T-helper 2 cell treated with Interferon-gamma antibody and Interleukin-4, amounts not matched to agents 5 μg/mL and 100 μg/mL, for 36 hours (primary cell): Measurements from ENCODE around the gene INSR.

ENCODE experiments used
- DNase-seq: peaks from one replicate; pipeline ENCODE4 v3.0.0; 2021; ENCODE audit warnings: low spot score
- H3K27ac Mint-ChIP-seq: one replicate; pipeline ENCODE4 v1.8.0; 2021; ENCODE audit warnings: mild to moderate bottlenecking, mixed read lengths
- H3K27me3 Mint-ChIP-seq: one replicate; pipeline ENCODE4 v1.8.0; 2021; ENCODE audit warnings: low read depth, mixed read lengths
- H3K36me3 Mint-ChIP-seq: one replicate; pipeline ENCODE4 v1.8.0; 2021; ENCODE audit warnings: low read depth, mixed read lengths
- H3K4me1 Mint-ChIP-seq: one replicate; pipeline ENCODE4 v1.8.0; 2021; ENCODE audit warnings: low read depth, mixed read lengths
- H3K4me3 Mint-ChIP-seq: one replicate; pipeline ENCODE4 v1.8.0; 2022; ENCODE audit warnings: mild to moderate bottlenecking, moderate library complexity, mixed read lengths
- H3K9me3 Mint-ChIP-seq: one replicate; pipeline ENCODE4 v1.8.0; 2021; ENCODE audit warnings: mixed read lengths

The INSR gene

GRCh38 chr19:7257148-7258040 lies 36.8 kb downstream of the INSR start:
- no peak overlapping the region for H3K4me3 Mint-ChIP-seq
- no peaks in the 10 kb centered on the region for H3K9me3 Mint-ChIP-seq
- H3K4me1 Mint-ChIP-seq = no peaks in the 10 kb centered on the region
- DNase-seq = no peak
- no peaks in the 10 kb centered on the region for H3K27me3 Mint-ChIP-seq
- H3K36me3 Mint-ChIP-seq = no peaks in the 10 kb centered on the region
- no peak overlapping the region for H3K27ac Mint-ChIP-seq

GRCh38 chr19:7255631-7256030 lies 38.6 kb downstream of the INSR start:
- H3K36me3 Mint-ChIP-seq = no peaks in the 10 kb centered on the region
- no peak overlapping the region for H3K4me3 Mint-ChIP-seq
- H3K4me1 Mint-ChIP-seq = no peaks in the 10 kb centered on the region
- no peak overlapping the region for H3K27ac Mint-ChIP-seq
- no peaks in the 10 kb centered on the region for H3K9me3 Mint-ChIP-seq
- no peaks in the 10 kb centered on the region for H3K27me3 Mint-ChIP-seq
- no peak for DNase-seq

- DNase-seq = no peak
- Mint-ChIP-seq H3K4me1 (no peaks in the 10 kb centered on the region), H3K4me3 (no peak overlapping the region), H3K9me3 (no peaks in the 10 kb centered on the region), H3K36me3 (no peaks in the 10 kb centered on the region), H3K27ac (no peak overlapping the region), H3K27me3 (no peaks in the 10 kb centered on the region)
Observed at GRCh38 chr19:7255119-7255518, 39.1 kb downstream of the INSR start.

GRCh38 chr19:7254590-7254989 lies 39.6 kb downstream of the INSR start:
- Mint-ChIP-seq H3K4me3 (no peak overlapping the region), H3K4me1 (no peaks in the 10 kb centered on the region), H3K36me3 (no peaks in the 10 kb centered on the region), H3K27me3 (peaks cover 2% of the 10 kb centered on the region), H3K27ac (no peak overlapping the region), H3K9me3 (no peaks in the 10 kb centered on the region)
- no peak for DNase-seq

- no peak overlapping the region for H3K4me3 Mint-ChIP-seq
- no peaks in the 10 kb centered on the region for H3K4me1 Mint-ChIP-seq
- no peaks in the 10 kb centered on the region for H3K36me3 Mint-ChIP-seq
- H3K9me3 Mint-ChIP-seq = no peaks in the 10 kb centered on the region
- DNase-seq = no peak
- H3K27ac Mint-ChIP-seq = no peak overlapping the region
- H3K27me3 Mint-ChIP-seq = peaks cover 2% of the 10 kb centered on the region
Observed at GRCh38 chr19:7252364-7252763, 41.9 kb downstream of the INSR start.

GRCh38 chr19:7251494-7251893 lies 42.7 kb downstream of the INSR start:
- no peaks in the 10 kb centered on the region for H3K4me1 Mint-ChIP-seq
- H3K36me3 Mint-ChIP-seq = no peaks in the 10 kb centered on the region
- H3K27ac Mint-ChIP-seq = no peak overlapping the region
- peaks cover 3% of the 10 kb centered on the region for H3K9me3 Mint-ChIP-seq
- H3K4me3 Mint-ChIP-seq = no peak overlapping the region
- no peak for DNase-seq
- H3K27me3 Mint-ChIP-seq = peaks cover 2% of the 10 kb centered on the region

- peaks cover 2% of the 10 kb centered on the region for H3K27me3 Mint-ChIP-seq
- H3K9me3 Mint-ChIP-seq = peaks cover 6% of the 10 kb centered on the region
- H3K4me1 Mint-ChIP-seq = no peaks in the 10 kb centered on the region
- H3K36me3 Mint-ChIP-seq = no peaks in the 10 kb centered on the region
- H3K27ac Mint-ChIP-seq = no peak overlapping the region
- DNase-seq = no peak
- H3K4me3 Mint-ChIP-seq = no peak overlapping the region
Observed at GRCh38 chr19:7250951-7251350, 43.3 kb downstream of the INSR start.

GRCh38 chr19:7250057-7250596 lies 44.1 kb downstream of the INSR start:
- Mint-ChIP-seq H3K4me1 (no peaks in the 10 kb centered on the region), H3K27ac (no peak overlapping the region), H3K9me3 (peaks cover 7% of the 10 kb centered on the region), H3K36me3 (no peaks in the 10 kb centered on the region), H3K27me3 (peaks cover 2% of the 10 kb centered on the region), H3K4me3 (no peak overlapping the region)
- DNase-seq = no peak

- peaks cover 7% of the 10 kb centered on the region for H3K9me3 Mint-ChIP-seq
- no peak for DNase-seq
- H3K4me1 Mint-ChIP-seq = no peaks in the 10 kb centered on the region
- no peak overlapping the region for H3K27ac Mint-ChIP-seq
- no peak overlapping the region for H3K4me3 Mint-ChIP-seq
- H3K27me3 Mint-ChIP-seq = peaks cover 2% of the 10 kb centered on the region
- H3K36me3 Mint-ChIP-seq = no peaks in the 10 kb centered on the region
Observed at GRCh38 chr19:7247155-7247554, 47.1 kb downstream of the INSR start.

GRCh38 chr19:7246601-7247000 lies 47.6 kb downstream of the INSR start:
- Mint-ChIP-seq H3K9me3 (peaks cover 7% of the 10 kb centered on the region), H3K4me1 (no peaks in the 10 kb centered on the region), H3K4me3 (no peak overlapping the region), H3K36me3 (no peaks in the 10 kb centered on the region), H3K27ac (no peak overlapping the region), H3K27me3 (peaks cover 2% of the 10 kb centered on the region)
- DNase-seq = no peak

GRCh38 chr19:7242601-7243258 lies 51.5 kb downstream of the INSR start:
- H3K36me3 Mint-ChIP-seq = peaks cover 2% of the 10 kb centered on the region
- no peak for DNase-seq
- peaks cover 14% of the 10 kb centered on the region for H3K9me3 Mint-ChIP-seq
- H3K4me3 Mint-ChIP-seq = no peak overlapping the region
- H3K27me3 Mint-ChIP-seq = no peaks in the 10 kb centered on the region
- H3K4me1 Mint-ChIP-seq = no peaks in the 10 kb centered on the region
- no peak overlapping the region for H3K27ac Mint-ChIP-seq

- H3K9me3 Mint-ChIP-seq = peaks cover 7% of the 10 kb centered on the region
- H3K27ac Mint-ChIP-seq = no peak overlapping the region
Observed at GRCh38 chr19:7238051-7238450, 56.2 kb downstream of the INSR start.

GRCh38 chr19:7236153-7236552 lies 58.1 kb downstream of the INSR start:
- no peak overlapping the region for H3K27ac Mint-ChIP-seq
- no peak for DNase-seq
- H3K27me3 Mint-ChIP-seq = no peaks in the 10 kb centered on the region
- H3K9me3 Mint-ChIP-seq = peaks cover 7% of the 10 kb centered on the region
- no peak overlapping the region for H3K4me3 Mint-ChIP-seq
- peaks cover 2% of the 10 kb centered on the region for H3K36me3 Mint-ChIP-seq
- H3K4me1 Mint-ChIP-seq = no peaks in the 10 kb centered on the region

More at GRCh38 chr19:7238051-7238450, 56.2 kb downstream of the INSR start:
- no peak for DNase-seq
- H3K36me3 Mint-ChIP-seq = peaks cover 2% of the 10 kb centered on the region
- H3K4me1 Mint-ChIP-seq = no peaks in the 10 kb centered on the region
- no peak overlapping the region for H3K4me3 Mint-ChIP-seq
- H3K27me3 Mint-ChIP-seq = no peaks in the 10 kb centered on the region

GRCh38 chr19:7230826-7231225 lies 63.4 kb downstream of the INSR start:
- Mint-ChIP-seq H3K27me3 (no peaks in the 10 kb centered on the region), H3K4me1 (no peaks in the 10 kb centered on the region), H3K4me3 (no peak overlapping the region), H3K9me3 (no peaks in the 10 kb centered on the region), H3K27ac (no peak overlapping the region), H3K36me3 (no peaks in the 10 kb centered on the region)
- no peak for DNase-seq
